NT2/D1 (cell line): ENCODE results near the gene CNBD2.

Experiments
- SUZ12 ChIP-seq: IDR thresholded peaks from 2 replicates; pipeline ENCODE4 v1.6.1; 2011; ENCODE audit not compliant: insufficient read length, insufficient read depth; ENCODE audit errors: extremely low read depth
- YY1 ChIP-seq: IDR thresholded peaks from 2 replicates; pipeline ENCODE4 v1.6.1; 2011; ENCODE audit not compliant: insufficient read length, insufficient read depth
- ZNF274 ChIP-seq: IDR thresholded peaks from 2 replicates; pipeline ENCODE4 v1.6.1; 2011; ENCODE audit warnings: mild to moderate bottlenecking, low read depth, low read length

- TF ChIP-seq YY1: no peak
- no peak for TF ChIP-seq SUZ12
- TF ChIP-seq ZNF274: no peak
Measured at GRCh38 chr20:36055145-36055544, 86.8 kb downstream of the CNBD2 start.
